Mesodermal cell (in vitro differentiated cells): ENCODE data around the gene GRIK1.

ENCODE experiments used
- H3K27ac ChIP-seq: 2 replicates; pipeline ENCODE4 v1.7.0; 2013; ENCODE audit warnings: mild to moderate bottlenecking, low read depth, low read length, moderate library complexity; ENCODE audit not compliant: severe bottlenecking
- H3K36me3 ChIP-seq: 2 replicates; pipeline ENCODE4 v1.7.1; 2013; ENCODE audit warnings: mild to moderate bottlenecking, low read length, moderate library complexity; ENCODE audit not compliant: control insufficient read depth, insufficient read depth
- H3K4me1 ChIP-seq: one replicate; pipeline ENCODE4 v1.7.1; 2013; ENCODE audit warnings: mild to moderate bottlenecking, low read length; ENCODE audit not compliant: insufficient read depth, control insufficient read depth, poor library complexity, severe bottlenecking
- H3K4me3 ChIP-seq: 2 replicates; pipeline ENCODE4 v1.7.0; 2013; ENCODE audit warnings: low read length, control low read depth, mild to moderate bottlenecking; ENCODE audit not compliant: insufficient read depth, poor library complexity, severe bottlenecking; ENCODE audit errors: extremely low read depth
- H3K9me3 ChIP-seq: 2 replicates; pipeline ENCODE4 v1.7.1; 2013; ENCODE audit warnings: mild to moderate bottlenecking, low read length, moderate library complexity; ENCODE audit not compliant: control insufficient read depth
- WGBS, 2 experiments: methylation state at CpG; one replicate each; pipeline ENCODE4 v1.1.5; 2013; ENCODE audit warnings: missing lambda C conversion rate in 2 of 2; ENCODE audit not compliant: insufficient coverage in 2 of 2; 5-methylcytosine and 5-hydroxymethylcytosine counted together

The GRIK1 gene

DNA sequence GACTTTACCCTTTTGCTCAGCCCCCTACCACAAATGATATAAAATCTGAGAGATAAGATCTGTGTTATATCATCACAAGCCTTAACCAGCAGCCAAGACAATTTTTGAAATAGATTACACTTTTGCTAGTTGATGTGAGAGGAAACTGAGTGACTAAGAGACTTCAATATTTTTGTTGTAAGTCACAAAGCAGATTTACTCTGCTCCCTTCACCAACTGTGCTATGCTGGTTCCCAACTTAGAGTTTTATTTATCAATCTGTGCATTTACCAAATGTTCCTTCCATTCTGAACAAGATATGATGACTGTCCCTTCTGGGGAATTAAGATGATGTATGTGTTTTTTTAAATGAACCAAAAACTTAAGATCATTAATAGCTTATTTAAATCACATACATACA, 12.1 kb upstream of the GRIK1 start:
- Histone ChIP-seq H3K4me3 (no peak overlapping the region), H3K27ac (no peak overlapping the region), H3K36me3 (no peaks in the 10 kb centered on the region), H3K9me3 (no peaks in the 10 kb centered on the region), H3K4me1 (no peaks in the 10 kb centered on the region)

DNA sequence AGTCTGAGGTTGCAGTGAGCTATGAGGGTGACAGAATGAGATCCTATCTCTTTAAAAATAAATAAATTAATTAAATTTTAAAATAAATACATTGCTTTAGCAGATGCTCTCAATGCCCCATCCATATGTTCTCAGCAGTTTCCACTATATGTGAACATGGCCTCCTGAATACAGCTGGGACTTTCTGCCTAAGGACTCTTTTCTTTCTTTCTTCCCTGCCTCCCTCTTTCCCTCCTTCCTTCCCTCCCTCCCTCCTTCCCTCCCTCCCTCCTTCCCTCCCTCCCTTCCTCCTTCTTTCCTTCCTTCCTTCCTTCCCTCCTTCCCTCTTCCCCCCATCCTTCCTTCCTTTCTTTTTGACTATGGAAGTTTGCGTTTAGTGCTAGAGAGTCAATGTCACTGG, 10.2 kb upstream of the GRIK1 start:
- H3K9me3 ChIP-seq: no peaks in the 10 kb centered on the region
- WGBS, 2 experiments: no CpG with 5 or more reads among the region's 1 CpG
- no peaks in the 10 kb centered on the region for H3K36me3 ChIP-seq
- no peak overlapping the region for H3K4me3 ChIP-seq
- no peaks in the 10 kb centered on the region for H3K4me1 ChIP-seq
- H3K27ac ChIP-seq: no peak overlapping the region

DNA sequence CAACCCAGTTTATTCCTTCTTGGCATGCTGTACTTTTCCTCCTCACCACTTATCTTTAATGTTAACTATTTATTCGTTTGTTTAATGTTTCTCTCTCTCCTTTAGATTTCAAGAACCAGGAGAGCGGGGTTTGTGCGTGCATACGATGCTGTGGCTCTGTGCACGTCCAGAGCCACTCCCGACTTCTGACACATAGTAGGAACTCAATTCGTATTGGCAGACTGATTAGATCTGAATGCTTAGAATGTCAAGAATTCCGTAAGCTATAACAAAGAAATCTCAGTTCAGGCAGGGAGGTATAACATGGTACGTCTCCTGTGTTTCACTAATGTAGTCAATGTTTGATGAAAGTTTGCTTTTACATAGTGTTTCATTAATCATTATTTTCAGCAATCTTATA, 7.3 kb upstream of the GRIK1 start:
- 78 to 81% methylated on average over 3 to 6 of the region's 9 CpGs for whole genome bisulfite sequencing, 2 experiments
- no peaks in the 10 kb centered on the region for H3K36me3 ChIP-seq
- no peaks in the 10 kb centered on the region for H3K9me3 ChIP-seq
- no peaks in the 10 kb centered on the region for H3K4me1 ChIP-seq
- H3K4me3 ChIP-seq: no peak overlapping the region
- H3K27ac ChIP-seq: no peak overlapping the region

DNA sequence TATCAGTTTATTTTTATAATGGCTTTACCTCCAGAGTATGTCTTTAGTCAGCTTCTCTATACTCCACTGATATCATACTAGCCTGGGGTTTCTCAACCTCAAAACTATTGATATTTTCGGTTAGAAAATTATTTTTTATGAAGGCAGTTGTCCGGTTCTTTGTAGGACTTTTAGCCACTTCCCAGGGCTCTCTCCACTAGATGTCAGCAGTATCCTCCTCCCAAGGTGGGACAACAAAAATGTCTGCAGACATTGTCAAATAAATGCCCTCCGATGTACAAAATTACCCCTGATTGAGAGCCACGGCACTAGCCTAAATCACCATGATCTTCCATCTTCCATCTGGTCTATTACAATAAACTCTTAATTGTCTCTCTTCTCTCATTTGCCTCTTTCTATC, 4.1 kb upstream of the GRIK1 start:
- H3K27ac ChIP-seq: no peak overlapping the region
- H3K36me3 ChIP-seq: no peaks in the 10 kb centered on the region
- H3K4me1 ChIP-seq: no peaks in the 10 kb centered on the region
- H3K9me3 ChIP-seq: no peaks in the 10 kb centered on the region
- H3K4me3 ChIP-seq: no peak overlapping the region
- 76 to 82% methylated on average over 2 to 3 of the region's 4 CpGs for WGBS, 2 experiments

DNA sequence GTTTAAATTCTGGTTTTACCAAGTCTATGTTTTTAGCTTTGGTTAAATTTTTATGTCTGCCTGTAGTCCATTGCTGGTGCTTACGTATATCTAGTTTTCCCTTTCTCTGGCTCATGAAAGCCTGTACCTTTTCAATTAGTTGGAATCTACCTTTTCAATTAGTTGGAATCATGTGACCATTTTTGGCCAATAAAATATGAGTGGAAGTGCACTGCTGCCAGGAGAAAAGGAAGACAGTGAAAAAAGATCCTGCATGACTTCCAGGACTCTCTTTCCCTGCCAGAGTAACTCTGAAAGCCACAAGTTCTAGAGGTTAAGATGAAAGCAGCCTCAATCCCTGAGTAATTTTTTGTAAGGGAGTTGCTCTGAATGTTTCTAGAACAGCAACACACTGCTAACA, 2.2 kb upstream of the GRIK1 start:
- Histone ChIP-seq H3K9me3 (no peaks in the 10 kb centered on the region), H3K4me3 (no peak overlapping the region), H3K27ac (no peak overlapping the region), H3K36me3 (no peaks in the 10 kb centered on the region), H3K4me1 (no peaks in the 10 kb centered on the region)
- whole genome bisulfite sequencing, 2 experiments: no CpG with 5 or more reads among the region's 1 CpG

DNA sequence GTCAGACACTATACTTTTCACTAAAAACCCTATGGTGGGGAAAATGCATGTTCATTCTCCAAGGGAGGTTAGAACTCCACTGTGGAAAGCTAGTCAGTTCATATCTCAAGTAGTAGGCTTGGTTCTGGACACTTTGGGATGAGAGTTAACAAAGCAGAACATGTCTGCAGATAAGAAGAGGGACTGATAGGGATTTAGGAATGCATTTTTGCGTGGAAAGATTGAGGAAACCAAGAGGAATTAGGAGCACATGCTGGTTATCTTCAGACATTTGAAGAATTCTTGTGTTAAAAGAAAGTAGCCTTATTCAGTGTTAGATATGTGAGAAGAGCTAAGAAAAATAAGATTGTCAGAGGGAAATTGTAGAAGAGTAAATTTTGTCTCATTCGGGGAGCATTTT, 1.2 kb upstream of the GRIK1 start:
- no peaks in the 10 kb centered on the region for H3K4me1 ChIP-seq
- H3K27ac ChIP-seq: no peak overlapping the region
- 76 to 88% methylated on average over 2 of the region's 2 CpGs for WGBS, 2 experiments
- H3K4me3 ChIP-seq: no peak overlapping the region
- H3K9me3 ChIP-seq: no peaks in the 10 kb centered on the region
- no peaks in the 10 kb centered on the region for H3K36me3 ChIP-seq

DNA sequence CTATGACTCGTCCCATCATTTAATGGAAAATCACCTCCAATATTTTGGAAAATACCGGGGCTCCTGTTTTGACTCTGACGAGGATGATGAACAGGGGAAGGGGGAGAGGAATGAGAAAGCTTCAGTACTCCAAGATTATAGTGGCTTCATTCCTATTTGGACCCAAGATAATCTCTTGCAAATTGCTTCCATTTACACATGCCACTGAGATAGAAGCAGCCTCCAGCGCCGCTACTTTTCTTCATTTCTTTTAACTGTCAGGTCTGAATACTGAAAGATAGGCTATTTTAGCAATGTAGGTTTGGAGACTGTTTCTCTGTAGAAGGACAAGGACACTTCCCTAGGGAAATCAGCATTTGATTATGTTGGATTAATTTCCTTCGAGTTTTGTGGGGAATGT, 565 bp upstream of the GRIK1 start:
- Histone ChIP-seq H3K9me3 (no peaks in the 10 kb centered on the region), H3K36me3 (no peaks in the 10 kb centered on the region), H3K4me3 (peak overlapping the region; percentile 38), H3K4me1 (no peaks in the 10 kb centered on the region), H3K27ac (no peak overlapping the region)
- 40% methylated on average over 1 of the region's 6 CpGs; no CpG with 5 or more reads in 1 of the 2 experiments for WGBS, 2 experiments

DNA sequence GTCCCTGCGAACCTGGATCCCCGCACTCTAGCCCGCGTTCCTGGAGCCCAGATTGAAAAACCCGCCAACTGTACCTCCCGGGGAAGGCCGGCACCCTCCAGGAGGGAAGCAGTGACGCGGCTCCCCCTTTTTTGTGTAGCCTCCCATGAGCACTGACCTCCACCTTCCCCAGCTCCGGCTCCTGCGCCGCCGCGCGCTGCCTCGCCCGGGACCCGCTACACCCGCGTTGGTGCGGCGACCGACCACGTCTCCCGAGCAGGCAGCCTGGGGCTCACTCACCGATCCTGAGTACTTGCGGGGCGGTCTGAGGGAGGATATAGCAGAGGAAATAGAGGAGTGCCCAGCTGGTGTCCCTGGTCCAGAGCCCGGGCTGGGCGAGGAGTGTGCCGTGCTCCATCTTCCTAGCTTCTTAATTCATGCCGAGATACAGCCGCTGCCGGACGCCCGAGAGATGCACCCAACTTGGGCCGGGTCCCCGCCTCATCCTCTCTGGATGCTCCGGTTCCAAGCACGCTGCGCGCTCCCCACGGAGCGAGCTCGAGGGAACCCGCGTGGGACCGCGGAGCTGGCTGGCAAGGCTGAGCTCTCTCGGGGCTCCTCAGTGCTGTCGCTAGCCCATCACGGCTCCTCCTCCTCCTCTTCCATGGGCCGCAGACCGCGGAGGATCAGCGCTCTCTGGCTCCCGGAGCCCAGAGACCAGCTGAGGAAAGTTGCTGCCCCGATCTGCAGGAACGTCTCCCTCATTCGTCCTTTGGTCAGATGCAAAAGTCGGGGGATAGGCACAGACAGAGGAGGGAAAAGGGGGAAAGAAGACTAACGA, 482 bp downstream of the GRIK1 start:
- WGBS, 2 experiments: 0% methylated on average over 45 to 48 of the region's 62 CpGs
- no peaks in the 10 kb centered on the region for H3K36me3 ChIP-seq

DNA sequence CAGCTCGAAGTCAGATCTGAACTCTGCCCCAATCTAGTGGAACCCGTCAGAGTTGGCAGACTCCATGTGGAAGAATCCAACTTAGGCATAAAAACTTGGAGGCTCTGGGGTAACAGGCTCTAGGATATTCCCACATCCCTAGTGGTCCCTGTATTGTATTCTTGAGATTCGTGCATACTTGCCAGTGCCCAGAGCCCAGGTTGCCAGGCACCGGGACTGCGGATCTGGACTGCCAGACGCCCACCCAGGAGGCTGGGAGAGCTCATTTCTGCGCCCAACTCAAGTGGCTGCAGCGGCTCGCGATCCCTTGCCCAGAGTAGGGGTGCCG, 1.1 kb downstream of the GRIK1 start:
- H3K9me3 ChIP-seq: no peaks in the 10 kb centered on the region
- no peaks in the 10 kb centered on the region for H3K4me1 ChIP-seq
- no peak overlapping the region for H3K27ac ChIP-seq
- no peaks in the 10 kb centered on the region for H3K36me3 ChIP-seq
- peak overlapping the region; percentile 38 for H3K4me3 ChIP-seq
- WGBS, 2 experiments: 21 to 24% methylated on average over 10 to 11 of the region's 11 CpGs

More for the DNA sequence above, 482 bp downstream of the GRIK1 start:
- Histone ChIP-seq H3K4me1 (no peaks in the 10 kb centered on the region), H3K9me3 (no peaks in the 10 kb centered on the region), H3K4me3 (peak overlapping the region; percentile 38), H3K27ac (no peak overlapping the region)

DNA sequence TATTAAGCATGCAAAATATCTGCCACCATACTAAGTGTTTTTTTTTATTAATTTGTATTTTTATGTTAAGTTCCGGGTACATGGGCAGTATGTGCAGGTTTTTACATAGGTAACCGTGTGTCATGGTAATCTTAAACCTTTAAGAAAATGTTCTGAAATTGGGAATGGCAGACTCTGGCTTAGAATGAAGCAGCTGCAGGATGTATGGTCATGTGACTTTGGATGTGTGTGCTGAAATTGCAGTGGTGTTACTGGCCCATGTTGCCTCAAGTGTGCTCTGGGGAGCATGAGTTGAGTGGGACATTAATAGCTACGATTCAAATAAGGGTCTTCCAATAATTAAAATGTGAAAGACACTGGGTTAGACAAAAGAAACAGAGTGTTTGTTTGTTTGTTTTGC, 6.7 kb downstream of the GRIK1 start:
- no peak overlapping the region for H3K4me3 ChIP-seq
- WGBS, 2 experiments: 83 to 84% methylated on average over 2 to 3 of the region's 3 CpGs
- no peaks in the 10 kb centered on the region for H3K9me3 ChIP-seq
- H3K36me3 ChIP-seq: no peaks in the 10 kb centered on the region
- no peak overlapping the region for H3K27ac ChIP-seq
- H3K4me1 ChIP-seq: no peaks in the 10 kb centered on the region

DNA sequence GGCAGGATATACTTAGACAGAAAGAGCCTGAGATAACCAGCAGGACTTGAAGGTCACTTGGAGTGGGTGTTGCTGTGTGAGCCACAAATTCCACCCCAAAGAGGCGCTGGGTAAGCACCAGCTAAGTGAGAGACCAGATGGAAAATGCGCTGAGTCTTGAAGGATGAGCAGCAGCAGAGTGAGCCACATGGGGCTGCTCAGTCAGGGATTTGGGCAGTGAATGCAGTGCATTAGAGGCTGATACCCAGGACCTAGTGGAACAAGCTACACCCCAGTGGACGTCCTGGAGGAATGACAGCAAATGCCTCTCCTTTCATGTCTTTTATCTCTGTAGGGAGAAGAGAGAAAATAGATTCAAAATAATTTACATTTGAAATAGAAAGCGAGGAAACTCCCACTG, 11.3 kb downstream of the GRIK1 start:
- H3K9me3 ChIP-seq: no peaks in the 10 kb centered on the region
- H3K4me3 ChIP-seq: no peak overlapping the region
- WGBS, 2 experiments: 67 to 85% methylated on average over 2 of the region's 4 CpGs
- no peaks in the 10 kb centered on the region for H3K4me1 ChIP-seq
- no peaks in the 10 kb centered on the region for H3K36me3 ChIP-seq
- H3K27ac ChIP-seq: no peak overlapping the region
